Fibroblast of mammary gland (primary cell): ENCODE results near the gene STUM.

ENCODE experiments used
- DNase-seq: peaks from one replicate; pipeline ENCODE4 v3.0.0-alpha.2; 2010; ENCODE audit warnings: low read depth
- H3K4me3 ChIP-seq: 2 replicates; pipeline ENCODE4 v1.5.1; 2011; ENCODE audit warnings: low read depth, mild to moderate bottlenecking, low read length, moderate library complexity; ENCODE audit not compliant: control insufficient read depth
- TF ChIP-seq, protein P1 (sequence below): conservative IDR thresholded peaks from 2 replicates; pipeline ENCODE4 v1.5.1; 2011; ENCODE audit warnings: low read depth, low read length, inconsistent platforms; ENCODE audit not compliant: control insufficient read depth, insufficient read depth

STUM gene

DNA sequence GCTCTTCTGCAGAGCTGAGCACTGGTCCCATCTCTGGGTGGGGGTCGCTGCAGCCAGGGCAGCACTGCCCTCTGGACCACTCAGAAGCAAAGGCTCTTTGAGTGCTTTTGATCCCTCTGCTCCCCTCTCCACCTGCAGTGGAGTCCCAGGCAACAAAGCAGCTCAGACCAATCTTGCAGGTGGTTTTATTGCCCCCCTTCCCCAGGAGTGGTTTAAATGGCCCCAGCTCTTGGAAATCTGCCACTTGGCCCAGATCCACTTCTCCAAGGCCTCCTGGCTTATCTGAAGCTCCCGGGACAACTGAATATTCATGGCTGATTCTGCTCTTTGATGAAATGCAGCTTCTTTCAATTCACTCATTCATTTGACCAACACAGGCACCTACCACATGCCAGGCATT is 2.7 kb downstream of the STUM start:
- H3K4me3 ChIP-seq, result no peak overlapping the region
- no peak for DNase-seq
- TF ChIP-seq, protein P1, sequence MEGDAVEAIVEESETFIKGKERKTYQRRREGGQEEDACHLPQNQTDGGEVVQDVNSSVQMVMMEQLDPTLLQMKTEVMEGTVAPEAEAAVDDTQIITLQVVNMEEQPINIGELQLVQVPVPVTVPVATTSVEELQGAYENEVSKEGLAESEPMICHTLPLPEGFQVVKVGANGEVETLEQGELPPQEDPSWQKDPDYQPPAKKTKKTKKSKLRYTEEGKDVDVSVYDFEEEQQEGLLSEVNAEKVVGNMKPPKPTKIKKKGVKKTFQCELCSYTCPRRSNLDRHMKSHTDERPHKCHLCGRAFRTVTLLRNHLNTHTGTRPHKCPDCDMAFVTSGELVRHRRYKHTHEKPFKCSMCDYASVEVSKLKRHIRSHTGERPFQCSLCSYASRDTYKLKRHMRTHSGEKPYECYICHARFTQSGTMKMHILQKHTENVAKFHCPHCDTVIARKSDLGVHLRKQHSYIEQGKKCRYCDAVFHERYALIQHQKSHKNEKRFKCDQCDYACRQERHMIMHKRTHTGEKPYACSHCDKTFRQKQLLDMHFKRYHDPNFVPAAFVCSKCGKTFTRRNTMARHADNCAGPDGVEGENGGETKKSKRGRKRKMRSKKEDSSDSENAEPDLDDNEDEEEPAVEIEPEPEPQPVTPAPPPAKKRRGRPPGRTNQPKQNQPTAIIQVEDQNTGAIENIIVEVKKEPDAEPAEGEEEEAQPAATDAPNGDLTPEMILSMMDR, result no peak

DNA sequence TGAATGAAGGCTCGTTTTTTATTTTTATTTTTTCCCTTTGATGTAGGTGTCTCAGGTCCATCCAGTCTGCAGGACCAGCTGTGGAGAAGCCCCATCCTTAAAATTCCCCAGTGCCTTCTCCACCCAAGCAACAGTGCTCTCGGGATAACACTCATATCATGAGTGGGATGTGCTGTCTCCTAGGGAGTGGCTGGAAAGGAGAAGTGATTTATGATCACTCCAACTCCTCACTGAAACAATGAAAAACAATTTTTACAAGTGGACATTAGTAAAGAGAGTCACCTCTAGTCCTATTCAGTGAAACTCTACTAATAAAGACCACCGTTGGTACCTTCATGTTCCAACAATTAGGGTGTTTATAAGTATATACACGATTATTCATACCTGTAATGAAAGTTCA is 3.5 kb downstream of the STUM start:
- TF ChIP-seq, protein P1, result no peak
- no peak overlapping the region for H3K4me3 ChIP-seq
- DNase-seq, result no peak

DNA sequence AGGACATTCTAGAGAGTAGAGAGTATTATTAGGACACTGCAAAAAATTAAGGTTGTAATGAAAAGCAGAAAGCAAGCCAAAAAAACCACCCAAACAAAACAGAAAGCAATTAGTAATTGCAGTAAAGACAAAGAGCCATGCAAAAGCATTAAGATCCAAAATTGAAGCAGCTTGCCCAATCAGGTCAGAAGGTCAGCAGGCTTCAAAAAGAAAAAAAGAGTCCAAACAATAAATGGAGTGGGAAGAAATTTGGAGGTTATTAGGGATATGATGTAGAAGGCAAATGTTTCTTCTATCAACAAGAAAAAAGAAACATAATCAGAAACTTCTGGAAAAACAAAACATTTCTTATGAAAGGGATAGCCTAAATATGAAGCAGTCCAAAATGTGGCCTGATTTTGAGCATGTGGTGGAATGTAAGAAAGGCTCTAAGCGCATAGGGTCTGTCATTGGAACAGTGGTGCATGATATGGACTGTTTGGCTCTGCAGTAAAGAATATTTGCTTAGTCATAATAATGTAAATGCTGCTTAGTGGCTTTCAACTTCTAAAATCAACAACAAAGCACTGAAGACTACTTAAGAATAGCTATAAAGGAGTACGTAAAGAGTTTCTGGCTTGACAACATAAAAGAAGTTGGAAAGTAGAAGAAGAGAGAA is 4.8 kb downstream of the STUM start:
- TF ChIP-seq, protein P1, result no peak
- DNase-seq, result no peak
- H3K4me3 ChIP-seq, result no peak overlapping the region

DNA sequence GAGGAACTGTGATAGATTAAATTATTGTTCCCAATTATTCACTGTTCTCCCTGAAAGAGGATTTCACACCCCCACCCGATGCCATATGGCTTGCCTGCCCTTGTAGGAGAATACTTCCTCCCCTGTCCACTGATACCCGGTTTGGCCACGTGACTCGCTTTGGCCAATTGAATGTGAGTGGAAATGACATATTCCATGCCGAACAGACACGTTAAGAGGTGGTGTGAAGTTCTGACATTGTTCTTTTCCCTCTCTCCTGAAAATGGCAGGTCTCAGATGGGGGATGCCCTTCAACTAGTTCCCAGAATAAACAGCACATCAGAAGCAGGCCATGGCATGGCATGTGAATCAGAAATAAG is 5.3 kb downstream of the STUM start:
- no peak overlapping the region for H3K4me3 ChIP-seq
- TF ChIP-seq, protein P1, result no peak
- DNase-seq, result no peak

DNA sequence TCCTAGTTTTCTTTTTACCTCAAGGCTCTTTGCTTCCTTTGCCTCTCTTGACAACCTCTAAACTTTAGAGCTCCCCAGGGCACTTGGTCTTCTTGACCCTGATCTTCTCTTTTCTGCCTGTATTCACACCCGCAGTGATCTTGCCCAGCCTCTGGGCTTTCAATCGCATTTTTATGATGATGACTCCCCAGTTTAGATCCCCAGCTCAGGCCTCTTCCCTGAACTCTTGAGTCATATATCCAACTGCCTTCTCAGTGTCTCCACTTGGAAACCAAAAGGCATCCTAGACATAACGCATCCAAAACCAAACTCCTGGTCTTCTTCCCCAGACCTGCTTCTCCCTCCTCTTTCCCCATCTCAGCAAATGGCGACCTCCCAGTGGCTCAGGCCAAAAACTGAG is 6.5 kb downstream of the STUM start:
- DNase-seq, result no peak
- TF ChIP-seq, protein P1, result no peak
- H3K4me3 ChIP-seq, result no peak overlapping the region

DNA sequence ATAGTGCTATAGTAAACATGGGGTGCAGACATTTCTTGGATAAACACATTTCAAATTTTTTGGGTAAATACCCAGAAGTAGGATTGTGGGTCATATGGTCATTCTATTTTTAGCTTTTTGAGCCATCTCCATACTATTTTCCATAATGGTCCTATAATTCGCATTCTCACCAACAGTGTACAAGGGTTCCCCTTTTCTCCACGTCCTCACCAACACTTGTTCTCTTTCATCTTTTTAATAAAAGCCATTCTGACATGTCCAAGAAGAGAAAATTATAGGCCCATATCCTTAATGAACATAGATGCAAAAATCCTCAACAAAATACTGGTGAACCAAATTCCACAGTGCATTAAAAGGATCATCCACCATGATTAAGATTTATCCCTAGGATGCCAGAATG is 8.9 kb downstream of the STUM start:
- TF ChIP-seq, protein P1, result no peak
- no peak overlapping the region for H3K4me3 ChIP-seq
- DNase-seq, result no peak
